H9 (cell line): ENCODE measurements around the gene SFMBT2. TPM values are rescaled to one million over a fixed set of nuclear protein-coding genes. Genes with fewer than 3 reads are reported as not detected.

Experiments used
- DNase-seq: peaks from one replicate; pipeline ENCODE4 v3.0.0-alpha.2; 2017
- H2AFZ ChIP-seq: one replicate; pipeline ENCODE4 v1.6.1; 2013; ENCODE audit warnings: mild to moderate bottlenecking, low read length, control low read depth, moderate library complexity
- H2AK5ac ChIP-seq: 2 replicates; pipeline ENCODE4 v1.6.1; 2013; ENCODE audit warnings: low read length, control low read depth, mixed read lengths; ENCODE audit not compliant: insufficient read length
- H2BK120ac ChIP-seq: one replicate; pipeline ENCODE4 v1.6.1; 2013; ENCODE audit warnings: low read depth, mild to moderate bottlenecking, low read length, control low read depth, inconsistent platforms; ENCODE audit not compliant: poor library complexity, severe bottlenecking
- H2BK12ac ChIP-seq: 2 replicates; pipeline ENCODE4 v1.6.1; 2013; ENCODE audit warnings: low read length, control low read depth, mixed read lengths, low read depth; ENCODE audit not compliant: insufficient read length
- H2BK15ac ChIP-seq: 2 replicates; pipeline ENCODE4 v1.6.1; 2013; ENCODE audit warnings: low read depth, low read length, control low read depth
- H2BK20ac ChIP-seq: one replicate; pipeline ENCODE4 v1.6.1; 2013; ENCODE audit warnings: low read depth, mild to moderate bottlenecking, low read length, control low read depth, inconsistent platforms; ENCODE audit not compliant: poor library complexity, severe bottlenecking
- H2BK5ac ChIP-seq: 2 replicates; pipeline ENCODE4 v1.6.1; 2013; ENCODE audit warnings: low read length, control low read depth, mixed read lengths; ENCODE audit not compliant: insufficient read length
- H3K14ac ChIP-seq: 2 replicates; pipeline ENCODE4 v1.6.1; 2013; ENCODE audit warnings: low read length, control low read depth; ENCODE audit not compliant: insufficient read depth
- H3K18ac ChIP-seq: 2 replicates; pipeline ENCODE4 v1.6.1; 2013; ENCODE audit warnings: low read depth, mild to moderate bottlenecking, mixed read lengths, low read length, control low read depth; ENCODE audit not compliant: insufficient read length
- H3K23ac ChIP-seq: 2 replicates; pipeline ENCODE4 v1.6.1; 2013; ENCODE audit warnings: low read length, control low read depth, mixed read lengths, low read depth; ENCODE audit not compliant: insufficient read length
- H3K23me2 ChIP-seq: 2 replicates; pipeline ENCODE4 v1.6.1; 2013; ENCODE audit warnings: low read depth, mild to moderate bottlenecking, mixed read lengths, low read length, control low read depth; ENCODE audit not compliant: insufficient read length, poor library complexity, severe bottlenecking
- H3K27ac ChIP-seq: 2 replicates; pipeline ENCODE4 v1.5.1; 2013; ENCODE audit warnings: low read length, control low read depth, mixed read lengths, low read depth; ENCODE audit not compliant: insufficient read length
- H3K27me3 ChIP-seq: 2 replicates; pipeline ENCODE4 v1.6.1; 2013; ENCODE audit warnings: low read length, control low read depth, inconsistent platforms; ENCODE audit not compliant: insufficient read depth
- H3K4ac ChIP-seq: 2 replicates; pipeline ENCODE4 v1.6.1; 2013; ENCODE audit warnings: low read depth, mild to moderate bottlenecking, control low read depth, inconsistent platforms, low read length, moderate library complexity
- H3K4me1 ChIP-seq: 2 replicates; pipeline ENCODE4 v1.6.1; 2013; ENCODE audit warnings: low read length, control low read depth, inconsistent platforms; ENCODE audit not compliant: insufficient read depth
- H3K4me2 ChIP-seq: 2 replicates; pipeline ENCODE4 v1.6.1; 2013; ENCODE audit warnings: low read length, control low read depth, mixed read lengths; ENCODE audit not compliant: insufficient read length, insufficient read depth
- H3K56ac ChIP-seq: 2 replicates; pipeline ENCODE4 v1.6.1; 2013; ENCODE audit warnings: low read depth, mild to moderate bottlenecking, mixed read lengths, low read length, control low read depth; ENCODE audit not compliant: insufficient read length
- H3K79me1 ChIP-seq: 2 replicates; pipeline ENCODE4 v1.6.1; 2013; ENCODE audit warnings: low read depth, mild to moderate bottlenecking, moderate library complexity, low read length, control low read depth, inconsistent platforms; ENCODE audit not compliant: insufficient read depth, poor library complexity, severe bottlenecking
- H3K79me2 ChIP-seq: 2 replicates; pipeline ENCODE4 v1.6.1; 2013; ENCODE audit warnings: low read length, control low read depth, inconsistent platforms; ENCODE audit not compliant: insufficient read depth
- H3K9ac ChIP-seq: 2 replicates; pipeline ENCODE4 v1.6.1; 2013; ENCODE audit warnings: low read length, control low read depth, mixed read lengths; ENCODE audit not compliant: insufficient read length; ENCODE audit errors: extremely low read depth
- H3K9me3 ChIP-seq: one replicate; pipeline ENCODE4 v1.6.1; 2013; ENCODE audit warnings: low read depth, low read length, inconsistent platforms; ENCODE audit not compliant: control insufficient read depth
- H3T11ph ChIP-seq: one replicate; pipeline ENCODE4 v1.6.1; 2013; ENCODE audit warnings: mild to moderate bottlenecking, low read length, control low read depth, inconsistent platforms
- H4K20me1 ChIP-seq: one replicate; pipeline ENCODE4 v1.6.1; 2013; ENCODE audit not compliant: control insufficient read depth, insufficient read length, insufficient read depth
- H4K5ac ChIP-seq: 2 replicates; pipeline ENCODE4 v1.6.1; 2013; ENCODE audit warnings: low read depth, mild to moderate bottlenecking, mixed read lengths, low read length, control low read depth; ENCODE audit not compliant: insufficient read length
- H4K8ac ChIP-seq: replicated peaks from 2 replicates; pipeline ENCODE4 v1.6.1; 2013; ENCODE audit warnings: low read length, control low read depth, mixed read lengths, low read depth; ENCODE audit not compliant: insufficient read length
- H4K91ac ChIP-seq: 2 replicates; pipeline ENCODE4 v1.6.1; 2013; ENCODE audit warnings: low read depth, mild to moderate bottlenecking, moderate library complexity, mixed read lengths, low read length, control low read depth; ENCODE audit not compliant: insufficient read length
- H3K27ac Mint-ChIP-seq, 3 experiments: 2 replicates in 2 of 3; 3 replicates in 1 of 3; pipeline ENCODE4 v1.8.0; 2020 to 2021; ENCODE audit warnings: mixed read lengths in 3 of 3, mild to moderate bottlenecking in 1 of 3, moderate library complexity in 1 of 3
- H3K27me3 Mint-ChIP-seq: 2 replicates; pipeline ENCODE4 v1.8.0; 2021; ENCODE audit warnings: low read depth, mild to moderate bottlenecking, moderate library complexity, mixed read lengths
- H3K36me3 Mint-ChIP-seq, 3 experiments: 2 replicates in 2 of 3; 3 replicates in 1 of 3; pipeline ENCODE4 v1.8.0; 2020 to 2021; ENCODE audit warnings: low read depth in 3 of 3, mixed read lengths in 3 of 3; ENCODE audit not compliant: insufficient read depth in 1 of 3
- H3K4me1 Mint-ChIP-seq, 2 experiments: 2 replicates each; pipeline ENCODE4 v1.8.0; 2020; ENCODE audit warnings: mixed read lengths in 2 of 2
- H3K4me3 Mint-ChIP-seq, 2 experiments: 2 replicates in 1 of 2; 3 replicates in 1 of 2; pipeline ENCODE4 v1.8.0; 2020 to 2021; ENCODE audit warnings: mild to moderate bottlenecking in 2 of 2, mixed read lengths in 2 of 2, moderate library complexity in 1 of 2
- H3K9me3 Mint-ChIP-seq, 2 experiments: 2 replicates in 1 of 2; 3 replicates in 1 of 2; pipeline ENCODE4 v1.8.0; 2020; ENCODE audit warnings: mild to moderate bottlenecking in 2 of 2, mixed read lengths in 2 of 2, moderate library complexity in 1 of 2
- WGBS: extraction: QIAGEN DNeasy Blood & Tissue Kit; methylation state at CpG from one replicate; pipeline ENCODE4 v1.1.7; 2013; ENCODE audit warnings: missing lambda C conversion rate, low lambda C conversion rate, mixed read lengths; ENCODE audit not compliant: insufficient read length; ENCODE audit errors: extremely low coverage; 5-methylcytosine and 5-hydroxymethylcytosine counted together
- total RNA-seq: library from RNA; stranded (reverse); gene quantifications from 2 replicates; pipeline ENCODE4 v1.2.1, GENCODE V29; 2021
- TF ChIP-seq, protein P1 (sequence below): fragments of 200-600 bp; sonication (generic); conservative IDR thresholded peaks from 3 replicates; pipeline ENCODE4 v1.8.0; 2021; ENCODE audit warnings: antibody characterized with exemption, mild to moderate bottlenecking

The SFMBT2 gene
- total RNA-seq, 1 experiment from 2014 or later: 5.3 TPM

DNA sequence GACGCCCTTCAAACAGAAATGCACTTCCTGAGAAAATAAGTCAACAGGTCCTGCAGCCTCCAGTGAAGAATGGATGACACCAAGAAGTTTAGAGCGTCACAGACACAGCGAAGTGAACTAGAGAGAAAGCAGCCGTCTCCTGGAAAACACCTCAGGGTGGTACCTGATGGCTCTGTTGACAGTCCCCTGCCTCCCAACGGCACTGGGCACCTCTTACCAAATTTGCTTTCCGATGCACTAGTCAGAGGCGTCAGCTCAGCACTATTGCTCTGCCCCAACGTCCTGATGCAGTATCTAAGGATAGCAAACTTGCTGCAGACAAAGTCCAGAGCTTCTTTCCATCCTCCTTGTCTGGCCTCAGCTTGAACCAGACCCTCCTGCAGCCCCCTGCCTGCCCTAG lies 38.3 kb downstream of the SFMBT2 start:
- no peak overlapping the region for H3K9ac ChIP-seq
- no peak overlapping the region for H3K23ac ChIP-seq
- Mint-ChIP-seq H3K4me1 (peaks cover 1 to 2% of the 10 kb centered on the region in 2 experiments; a peak in 2 of 4 replicates), H3K4me3 (no peak overlapping the region), H3K27me3 (no peaks in the 10 kb centered on the region), H3K9me3 (peaks cover 10 to 14% of the 10 kb centered on the region in 2 experiments), H3K36me3 (peaks cover 15 to 38% (median 25%) of the 10 kb centered on the region in 3 experiments), H3K27ac (no peak overlapping the region)
- H4K8ac ChIP-seq: no peak overlapping the region
- H2BK20ac ChIP-seq: no peak overlapping the region
- H3K23me2 ChIP-seq: no peaks in the 10 kb centered on the region
- H2BK12ac ChIP-seq: no peak overlapping the region
- no peaks in the 10 kb centered on the region for H3K27me3 ChIP-seq
- no peak overlapping the region for H3K56ac ChIP-seq
- DNase-seq: no peak
- no peak overlapping the region for H4K91ac ChIP-seq
- H2BK15ac ChIP-seq: no peak overlapping the region
- no peak overlapping the region for H3K18ac ChIP-seq
- TF ChIP-seq, protein P1, sequence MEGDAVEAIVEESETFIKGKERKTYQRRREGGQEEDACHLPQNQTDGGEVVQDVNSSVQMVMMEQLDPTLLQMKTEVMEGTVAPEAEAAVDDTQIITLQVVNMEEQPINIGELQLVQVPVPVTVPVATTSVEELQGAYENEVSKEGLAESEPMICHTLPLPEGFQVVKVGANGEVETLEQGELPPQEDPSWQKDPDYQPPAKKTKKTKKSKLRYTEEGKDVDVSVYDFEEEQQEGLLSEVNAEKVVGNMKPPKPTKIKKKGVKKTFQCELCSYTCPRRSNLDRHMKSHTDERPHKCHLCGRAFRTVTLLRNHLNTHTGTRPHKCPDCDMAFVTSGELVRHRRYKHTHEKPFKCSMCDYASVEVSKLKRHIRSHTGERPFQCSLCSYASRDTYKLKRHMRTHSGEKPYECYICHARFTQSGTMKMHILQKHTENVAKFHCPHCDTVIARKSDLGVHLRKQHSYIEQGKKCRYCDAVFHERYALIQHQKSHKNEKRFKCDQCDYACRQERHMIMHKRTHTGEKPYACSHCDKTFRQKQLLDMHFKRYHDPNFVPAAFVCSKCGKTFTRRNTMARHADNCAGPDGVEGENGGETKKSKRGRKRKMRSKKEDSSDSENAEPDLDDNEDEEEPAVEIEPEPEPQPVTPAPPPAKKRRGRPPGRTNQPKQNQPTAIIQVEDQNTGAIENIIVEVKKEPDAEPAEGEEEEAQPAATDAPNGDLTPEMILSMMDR: no peak
- no peak overlapping the region for H2AFZ ChIP-seq
- H3K4me1 ChIP-seq: no peaks in the 10 kb centered on the region
- H4K5ac ChIP-seq: no peak overlapping the region
- no peak overlapping the region for H3K27ac ChIP-seq
- no CpG with 5 or more reads among the region's 8 CpGs for WGBS
- H3K14ac ChIP-seq: no peak overlapping the region
- no peak overlapping the region for H3K4me2 ChIP-seq
- no peaks in the 10 kb centered on the region for H3K9me3 ChIP-seq
- H3K79me2 ChIP-seq: no peaks in the 10 kb centered on the region
- H2BK5ac ChIP-seq: no peak overlapping the region
- no peaks in the 10 kb centered on the region for H4K20me1 ChIP-seq
- H2BK120ac ChIP-seq: no peak overlapping the region
- no peaks in the 10 kb centered on the region for H3K79me1 ChIP-seq
- H3K4ac ChIP-seq: no peak overlapping the region
- no peak overlapping the region for H3T11ph ChIP-seq
- no peak overlapping the region for H2AK5ac ChIP-seq
